HG03280 (cell line): ENCODE results near the gene ZPR1.
"Not testable (repeated sequence)": the region's sequence is repeated elsewhere in the genome, so short reads cannot be mapped to it uniquely, and the experiment has no call there.

Experiments
- ATAC-seq: cut with Tn5 transposase; IDR thresholded peaks from one replicate; pipeline ENCODE4 v1.9.1; 2021; ENCODE audit warnings: mild to moderate bottlenecking, moderate library complexity; ENCODE audit not compliant: unreplicated experiment

The ZPR1 gene

DNA sequence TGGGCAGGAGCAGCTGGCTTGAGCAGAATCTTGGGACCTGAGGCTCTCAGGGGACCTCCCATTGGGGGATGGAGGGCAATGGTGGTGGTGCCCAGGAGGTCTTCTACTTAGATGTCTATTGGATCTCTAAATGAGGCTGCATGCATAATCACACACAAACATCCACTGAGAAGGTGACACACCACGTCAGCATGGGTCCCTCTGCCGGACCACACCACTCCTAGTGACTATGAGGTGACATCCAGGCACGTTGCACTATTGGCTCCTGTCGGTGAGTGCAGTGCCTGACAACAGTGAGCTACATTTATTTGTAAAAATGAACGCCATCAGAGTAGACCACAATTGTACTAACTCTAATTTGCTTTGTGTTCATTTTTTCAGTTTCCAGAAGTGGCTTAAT is 37.6 kb upstream of the ZPR1 start:
- no peak for ATAC-seq

DNA sequence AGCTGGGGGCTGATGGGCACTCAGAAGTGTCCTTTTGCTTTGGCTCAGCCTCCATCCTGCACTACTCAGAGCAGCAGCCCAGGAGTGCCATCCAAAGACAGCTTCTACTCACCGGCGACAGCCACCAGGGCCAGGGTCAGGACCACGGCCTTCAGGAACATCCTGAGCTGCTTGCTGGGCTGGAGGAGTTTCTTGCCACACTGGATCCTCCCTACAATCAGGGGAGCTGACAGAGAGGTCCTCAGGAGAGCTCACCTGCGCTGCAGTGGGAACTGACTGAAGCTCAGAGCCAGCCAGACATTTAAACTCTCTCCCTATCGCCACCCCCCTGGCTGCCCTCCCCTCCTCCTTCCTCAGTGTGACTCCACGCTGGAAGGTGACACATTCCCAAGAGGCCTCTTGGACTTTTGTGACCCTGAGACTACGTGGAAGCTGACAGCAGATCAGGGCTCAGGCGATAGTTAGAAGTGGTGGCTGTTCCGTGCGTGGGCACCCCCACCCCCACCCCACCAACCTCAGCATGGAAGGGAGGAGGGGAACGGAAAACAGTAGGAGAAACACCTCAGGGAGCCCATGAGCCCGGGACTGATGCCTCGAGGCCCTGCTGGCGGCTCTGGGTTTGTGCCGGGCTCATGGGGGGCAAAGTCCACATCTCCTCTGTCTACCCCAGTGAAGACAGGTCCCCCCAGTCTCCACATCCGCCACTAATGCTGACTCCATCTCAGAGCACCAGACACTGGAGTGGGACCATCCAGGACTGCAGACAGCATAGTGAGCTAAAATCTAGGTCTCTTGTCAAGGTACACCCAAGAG is 35.4 kb upstream of the ZPR1 start, which contains the start of gene APOA4:
TSS of gene APOA4 (minus strand) at position 274 of the 813 bp plus-strand sequence. CDS start at position 161, 113 bp downstream.
- ATAC-seq = no peak

DNA sequence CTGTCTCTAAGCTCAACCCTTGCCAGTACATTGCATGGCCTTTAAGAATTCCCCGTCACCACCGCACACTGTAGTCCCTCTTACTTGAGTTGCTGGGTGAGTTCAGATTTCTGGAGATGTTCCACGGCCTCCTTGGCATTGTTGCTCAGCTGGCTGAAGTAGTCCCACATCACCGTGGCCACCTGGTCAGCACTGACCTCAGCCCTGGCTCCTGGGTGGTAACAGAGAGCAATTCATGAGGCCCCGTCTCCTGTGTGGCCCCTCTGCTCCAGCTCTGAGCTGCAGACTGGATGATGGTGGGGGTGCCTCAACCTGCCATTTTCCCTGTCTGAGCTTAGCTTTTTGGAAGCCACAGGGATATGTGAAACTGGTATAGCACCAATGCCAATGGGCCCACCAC is 34.8 kb upstream of the ZPR1 start:
- no peak for ATAC-seq

DNA sequence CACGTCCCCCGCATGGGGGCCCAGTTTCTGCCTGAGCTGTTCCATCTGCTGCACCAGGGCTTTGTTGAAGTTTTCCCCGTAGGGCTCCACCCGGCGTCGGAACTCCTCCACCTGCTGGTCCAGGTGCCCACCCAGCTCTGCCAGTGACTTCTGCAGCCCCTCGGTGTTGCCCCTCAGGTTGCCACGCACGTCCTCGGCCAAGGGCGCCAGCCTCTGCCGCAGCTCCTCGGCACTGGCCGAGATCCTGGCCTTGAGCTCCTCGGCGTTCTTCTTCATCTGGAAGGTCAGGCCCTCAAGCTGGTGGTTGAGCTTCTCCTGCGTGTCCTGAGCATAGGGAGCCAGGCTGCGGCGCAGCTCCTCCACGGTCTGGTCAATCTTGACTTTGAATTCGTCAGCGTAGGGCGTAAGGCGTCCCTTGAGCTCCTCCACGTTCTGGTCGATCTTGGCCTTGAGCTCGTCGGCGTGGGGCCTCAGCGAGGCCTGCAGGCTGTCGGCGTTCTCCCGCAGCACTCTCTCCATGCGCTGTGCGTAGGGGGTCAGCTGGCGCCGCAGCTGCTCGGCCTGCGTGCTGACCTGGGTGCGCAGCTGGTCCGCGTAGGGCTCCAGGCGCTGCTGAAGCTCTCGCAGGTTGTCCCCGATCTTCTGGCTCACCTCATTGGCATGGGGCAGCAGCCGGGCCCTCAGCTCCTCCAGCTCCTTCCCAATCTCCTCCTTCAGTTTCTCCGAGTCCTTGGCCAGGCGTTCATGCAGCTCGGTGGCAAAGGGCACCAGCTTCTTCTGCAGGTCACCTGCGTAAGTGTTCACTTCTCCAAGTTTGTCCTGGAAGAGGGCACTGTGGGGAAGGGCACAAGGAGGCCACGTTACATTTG is 33.5 kb upstream of the ZPR1 start:
- ATAC-seq = no peak

DNA sequence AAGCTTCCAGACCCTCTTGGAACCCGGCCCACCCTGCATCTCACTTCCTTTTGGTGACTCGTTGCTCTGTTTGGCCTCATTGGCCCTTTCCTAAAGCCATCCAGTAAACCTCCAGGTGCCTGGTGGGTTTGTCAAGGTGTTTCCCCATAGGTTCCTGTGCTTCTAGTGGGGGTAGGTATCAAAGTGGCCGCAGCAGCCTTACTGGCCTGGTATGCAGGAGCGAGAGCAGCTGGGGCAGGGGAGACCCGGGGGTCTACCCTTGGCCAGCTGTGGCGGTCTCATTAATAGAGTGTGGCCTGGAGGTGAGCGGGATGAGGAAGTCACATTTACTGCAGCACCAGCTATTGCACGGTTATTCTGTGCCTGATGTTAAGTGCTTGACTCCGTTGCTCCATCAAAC is 31.2 kb upstream of the ZPR1 start:
- ATAC-seq = no peak

DNA sequence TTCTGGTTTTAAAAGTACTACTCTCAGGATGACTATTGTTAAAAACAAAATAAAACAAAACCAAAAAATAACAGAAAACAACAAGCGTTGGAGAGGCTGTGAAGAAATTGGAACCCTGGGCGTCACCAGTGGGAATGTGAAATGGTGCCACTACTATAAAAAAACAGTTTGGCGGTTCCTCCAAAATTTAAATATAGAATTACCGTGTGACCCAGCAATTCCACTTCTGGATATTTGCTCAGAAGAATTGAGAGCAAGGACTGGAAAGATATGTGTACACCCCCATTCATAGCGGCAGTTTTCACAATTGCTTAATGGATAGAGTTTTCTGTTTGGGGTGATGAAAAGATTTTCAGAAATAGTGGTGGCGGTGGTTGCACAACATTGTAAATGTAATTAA is 26.7 kb upstream of the ZPR1 start:
- ATAC-seq = no peak

DNA sequence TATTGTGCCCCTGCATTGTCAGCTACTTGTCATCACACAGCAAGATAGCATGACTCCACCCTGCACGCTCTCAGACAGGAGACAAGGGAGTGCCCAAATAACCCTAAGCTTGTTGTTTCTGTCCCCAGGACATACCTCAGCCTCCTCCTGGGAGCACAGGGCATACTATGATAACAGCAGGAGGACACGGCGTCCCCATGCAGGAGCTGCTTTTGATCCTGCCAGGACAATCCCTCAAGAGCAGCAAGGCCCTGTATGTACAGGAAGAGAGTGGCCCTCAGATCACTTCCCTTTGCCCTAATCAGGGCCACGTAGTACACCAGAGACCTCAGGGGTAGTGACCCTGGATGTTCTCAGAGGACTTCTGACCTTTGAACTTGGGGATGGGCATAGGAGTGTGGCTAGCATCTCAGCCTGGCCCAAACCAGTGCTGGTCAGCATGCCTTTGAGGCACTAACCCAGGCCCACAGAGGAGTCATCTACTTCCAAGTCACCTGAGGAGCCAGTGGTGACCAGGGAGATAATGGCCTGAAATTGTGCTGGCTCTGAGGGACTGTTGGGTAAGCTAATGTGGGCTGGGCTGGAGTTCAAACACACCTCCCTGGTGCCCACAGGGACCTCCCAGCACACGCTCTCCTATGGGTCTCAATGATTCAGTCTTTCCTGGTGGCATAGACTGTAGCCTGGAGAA is 26.1 kb upstream of the ZPR1 start:
- no peak for ATAC-seq

DNA sequence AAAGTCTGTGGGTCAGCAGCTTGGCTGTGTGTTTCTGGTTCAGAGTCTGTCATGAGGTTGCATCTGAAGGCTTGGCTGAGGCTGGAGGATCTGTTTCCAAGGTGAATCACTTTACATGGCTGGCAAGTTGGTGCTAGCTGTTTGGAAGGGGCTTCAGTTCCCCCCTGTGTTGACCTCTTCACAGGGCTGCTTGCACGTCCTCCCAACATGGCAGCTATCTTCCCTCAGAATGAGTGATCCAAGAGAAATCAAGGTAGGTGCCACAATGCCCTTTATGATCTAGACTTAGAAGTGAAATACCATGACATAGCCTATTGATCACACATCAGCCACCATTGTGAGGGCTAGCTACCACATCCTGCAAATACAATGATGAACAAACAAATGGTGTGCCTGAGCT is 25.3 kb upstream of the ZPR1 start:
- ATAC-seq = no peak

DNA sequence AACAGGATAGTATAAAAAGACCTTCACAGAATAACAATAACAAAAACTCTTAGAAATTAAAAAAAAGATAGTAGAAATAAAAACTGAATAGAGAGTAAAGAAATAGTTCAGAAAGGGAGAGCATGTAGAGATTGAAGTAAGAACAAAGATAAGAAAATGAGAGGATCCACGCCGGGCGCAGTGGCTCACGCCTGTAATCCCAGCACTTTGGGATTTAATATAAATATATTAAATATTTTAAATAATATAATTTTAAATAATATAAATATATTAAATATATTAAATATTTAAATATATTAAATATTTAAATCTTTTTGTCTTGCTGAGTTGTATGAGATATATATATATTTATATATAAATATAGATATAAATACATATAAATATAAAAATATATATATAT is 24.3 kb upstream of the ZPR1 start:
- ATAC-seq = no peak

DNA sequence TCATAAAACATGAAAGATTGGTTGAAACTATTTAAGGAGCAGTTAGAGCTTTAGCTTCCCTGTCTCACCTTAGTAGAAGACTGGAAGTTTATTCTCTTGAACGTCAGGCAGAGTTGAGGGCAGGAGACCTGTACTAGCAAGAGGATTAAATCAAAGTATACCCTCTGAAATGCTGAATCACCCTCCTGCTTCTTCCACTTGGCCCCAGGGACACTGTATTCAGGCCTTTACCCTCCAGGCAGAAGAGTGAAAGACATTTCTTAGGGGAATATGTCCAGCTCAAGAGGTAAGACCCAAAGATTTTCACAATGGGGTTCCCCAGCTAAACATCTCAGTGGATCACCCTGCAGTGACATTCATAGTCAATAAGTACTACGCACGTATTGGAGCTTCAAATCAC is 23.4 kb upstream of the ZPR1 start:
- no peak for ATAC-seq

DNA sequence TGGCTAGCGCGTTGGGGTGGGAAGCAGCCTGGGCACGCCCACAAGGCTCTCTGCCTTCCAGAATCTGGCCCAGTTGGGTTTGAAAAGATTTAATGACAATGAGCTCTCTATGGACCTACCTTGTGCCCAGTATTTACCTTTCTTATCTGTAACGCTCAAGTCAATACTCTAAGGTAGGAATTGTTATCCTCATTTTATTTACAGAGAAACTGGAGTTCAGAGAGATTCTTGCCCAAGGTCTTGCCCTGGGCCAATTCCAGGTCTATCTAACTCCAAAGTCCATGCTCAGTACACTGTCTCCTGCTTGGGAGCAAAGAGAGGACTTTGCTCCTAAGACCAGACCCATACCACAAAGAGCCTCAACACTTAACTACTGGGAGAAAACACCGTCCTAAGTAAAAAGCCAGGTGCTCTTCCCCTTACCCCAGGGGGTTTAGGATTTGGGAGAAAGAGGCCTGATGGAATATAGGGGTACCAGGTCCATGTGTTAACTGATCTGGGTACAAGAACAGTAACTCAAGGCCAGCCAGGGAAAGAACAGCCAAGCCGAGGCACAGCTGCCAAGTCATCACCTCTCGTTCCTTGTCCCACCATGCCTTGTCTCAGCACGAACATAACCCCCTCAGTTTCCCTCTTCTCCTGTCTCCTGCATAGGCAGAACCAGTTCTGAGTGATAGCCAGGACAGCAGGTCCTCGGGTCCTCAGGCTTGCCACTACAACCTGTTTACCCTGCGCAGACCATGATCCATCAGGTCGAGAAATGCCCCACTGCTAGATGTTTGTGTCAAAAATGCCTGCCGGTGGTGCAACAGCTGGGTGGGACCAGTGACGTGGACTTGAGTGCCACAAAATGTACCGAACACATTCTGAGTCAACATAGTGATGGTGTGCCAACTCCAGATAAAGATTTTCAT is 20.7 kb upstream of the ZPR1 start:
- no peak for ATAC-seq

DNA sequence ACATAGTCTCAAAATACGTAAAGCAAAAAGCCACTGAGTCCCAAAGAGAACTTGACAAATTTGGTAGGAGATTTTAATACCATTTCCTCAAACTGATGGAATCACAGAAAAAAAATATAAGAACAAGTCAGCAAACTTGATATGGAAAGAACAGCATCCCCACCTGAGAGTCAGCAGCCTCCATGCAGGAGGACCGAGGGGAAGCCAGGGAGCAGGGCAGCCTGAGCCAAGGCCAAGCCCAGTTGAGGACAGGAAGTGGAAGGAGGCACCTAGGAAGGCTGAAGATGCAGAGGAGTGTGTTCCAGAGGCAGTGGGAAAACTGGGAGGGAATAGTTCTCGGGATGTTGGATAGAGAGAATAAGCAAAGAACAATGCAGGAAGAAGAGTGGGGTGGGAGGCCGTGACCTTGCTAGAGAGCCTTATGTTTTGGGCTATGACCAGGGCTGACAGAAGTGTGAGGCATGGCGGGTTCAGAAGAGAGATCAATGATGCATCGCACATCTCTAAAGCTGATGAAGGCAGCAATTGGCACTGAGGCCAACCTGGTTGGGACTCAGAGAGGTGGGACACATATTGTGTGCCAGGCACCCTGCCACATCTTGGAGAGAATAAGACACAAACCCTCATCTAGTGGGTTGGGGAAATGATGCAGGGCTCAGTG is 19.9 kb upstream of the ZPR1 start:
- ATAC-seq = no peak

DNA sequence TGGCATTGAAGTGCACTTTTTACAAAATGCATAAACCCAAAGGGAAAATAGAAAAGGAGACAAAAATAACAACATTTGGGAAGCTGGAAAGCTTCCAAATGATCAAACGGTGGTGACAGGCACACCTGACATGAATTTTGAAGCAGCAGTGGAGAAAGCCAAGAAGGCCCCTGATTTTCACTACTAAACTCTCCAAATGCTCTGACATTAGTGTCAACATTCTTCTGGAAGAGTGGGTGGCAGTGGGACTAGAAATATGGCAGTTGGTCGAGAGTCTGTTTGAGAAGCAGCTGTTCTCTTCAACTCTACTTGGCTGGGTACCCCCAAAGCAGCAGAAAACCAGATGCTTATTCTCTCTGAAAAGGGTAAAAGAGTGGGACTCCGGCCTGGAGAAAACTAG is 16.2 kb upstream of the ZPR1 start:
- no peak for ATAC-seq

DNA sequence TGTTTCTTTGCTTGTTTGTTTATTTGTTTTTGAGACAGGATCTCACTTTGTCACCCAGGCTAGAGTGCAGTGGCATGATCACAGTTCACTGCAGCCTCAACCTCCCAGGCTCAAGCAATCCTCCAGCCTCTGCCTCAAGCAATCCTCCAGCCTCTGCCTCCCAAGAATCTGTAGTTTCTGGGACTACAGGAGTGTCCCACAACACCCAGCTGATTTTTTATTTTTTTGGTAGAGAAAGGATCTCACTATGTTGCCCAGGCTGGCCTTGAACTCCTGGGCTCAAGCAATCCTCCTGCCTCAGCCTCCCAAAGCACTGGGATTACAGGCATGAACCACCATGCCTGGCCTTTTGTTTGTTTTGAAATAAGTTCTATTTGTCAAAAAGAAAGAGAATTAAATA is 13.8 kb upstream of the ZPR1 start:
- not testable (repeated sequence) for ATAC-seq

DNA sequence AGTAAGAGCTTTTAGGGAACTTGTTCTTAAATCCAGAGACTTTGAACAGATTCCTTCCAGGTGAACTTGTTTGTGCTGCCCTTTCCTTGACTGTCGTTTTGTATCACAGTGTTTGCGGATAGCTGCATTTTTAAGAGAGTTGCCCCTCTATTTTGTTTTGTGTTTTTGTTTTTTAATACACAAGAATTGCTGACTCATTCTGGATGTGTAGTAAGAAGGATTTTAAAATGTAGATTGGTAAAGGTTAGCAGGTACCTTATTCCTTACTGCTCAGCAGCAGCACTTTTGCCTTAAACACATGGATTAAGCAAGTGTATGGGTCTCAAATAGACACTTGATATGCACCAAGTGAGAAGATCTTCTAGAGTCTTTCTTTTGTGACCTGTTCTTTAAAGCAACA is 12.8 kb upstream of the ZPR1 start:
- ATAC-seq = no peak

DNA sequence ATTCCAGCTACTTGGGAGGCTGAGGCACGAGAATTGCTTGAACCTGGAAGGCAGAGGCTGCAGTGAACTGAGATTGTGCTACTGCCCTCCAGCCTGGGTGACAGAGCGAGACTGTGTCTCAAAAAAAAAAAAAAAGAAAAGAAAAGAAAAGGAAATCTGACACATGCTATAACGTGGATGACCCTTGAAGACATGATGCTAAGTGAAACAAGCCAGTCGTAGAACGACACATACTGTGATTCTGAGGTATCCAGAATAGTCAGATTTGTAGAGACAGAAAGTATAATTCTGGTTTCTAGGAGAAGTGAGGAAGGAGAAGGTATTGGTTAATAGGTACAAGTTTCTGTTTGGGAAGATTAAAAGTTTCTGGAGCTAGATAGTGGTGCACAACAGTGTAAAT is 10.5 kb upstream of the ZPR1 start:
- no peak for ATAC-seq

DNA sequence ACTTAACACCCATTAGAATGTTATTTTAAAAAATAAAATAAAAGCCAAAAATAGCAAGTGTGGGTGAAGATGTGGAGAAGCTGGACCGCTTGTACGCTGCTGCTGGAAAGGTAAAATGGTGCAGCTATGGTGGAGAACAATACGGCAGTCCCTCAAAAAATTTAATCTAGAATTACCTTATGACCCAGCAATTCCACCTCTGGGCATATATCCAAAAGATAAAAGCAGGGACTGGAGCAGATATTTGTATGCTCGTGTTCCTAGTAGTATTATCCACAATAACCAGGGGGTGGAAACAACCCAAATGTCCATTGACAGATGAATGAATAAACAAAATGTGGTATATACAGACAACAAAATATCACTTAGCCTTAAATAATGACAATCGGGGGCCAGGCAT is 10.0 kb upstream of the ZPR1 start:
- ATAC-seq = no peak

DNA sequence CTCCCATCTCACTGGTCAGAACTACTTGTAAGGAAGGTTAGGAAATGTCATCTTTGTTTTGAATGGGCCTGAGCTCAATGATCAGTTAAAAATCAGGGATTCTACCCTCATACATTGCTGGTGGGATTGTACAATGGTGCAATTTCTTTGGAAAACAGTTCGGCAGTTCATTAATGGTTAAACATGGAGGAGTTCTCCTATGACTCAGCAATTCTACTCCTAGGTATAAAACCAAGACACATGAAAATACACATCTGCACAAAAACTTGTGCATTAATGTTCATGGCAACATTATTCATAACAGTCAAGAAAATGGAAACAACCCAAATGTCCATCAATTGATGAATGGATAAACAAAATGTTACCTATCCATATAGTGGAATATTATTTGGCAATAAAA is 8.7 kb upstream of the ZPR1 start:
- ATAC-seq = no peak

DNA sequence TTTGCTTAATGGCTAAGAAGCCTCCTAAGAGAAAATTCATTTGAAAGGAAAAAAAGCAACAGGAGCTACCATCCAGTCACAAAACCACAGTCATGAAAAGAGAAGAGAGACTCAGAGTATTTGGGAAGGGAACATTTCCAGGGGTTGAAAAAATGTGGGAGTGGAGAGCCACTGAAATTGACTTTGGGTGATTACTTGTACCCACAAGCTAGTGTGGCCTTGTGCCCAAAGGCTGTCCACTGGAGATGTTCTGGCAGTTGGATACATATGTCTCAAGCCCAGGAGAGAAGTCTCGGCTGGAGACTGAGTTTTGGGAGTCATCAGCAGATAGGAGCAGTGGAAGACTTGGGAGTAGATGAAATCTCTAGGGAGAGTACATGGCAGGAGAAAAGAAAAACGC is 7.0 kb upstream of the ZPR1 start:
- no peak for ATAC-seq

DNA sequence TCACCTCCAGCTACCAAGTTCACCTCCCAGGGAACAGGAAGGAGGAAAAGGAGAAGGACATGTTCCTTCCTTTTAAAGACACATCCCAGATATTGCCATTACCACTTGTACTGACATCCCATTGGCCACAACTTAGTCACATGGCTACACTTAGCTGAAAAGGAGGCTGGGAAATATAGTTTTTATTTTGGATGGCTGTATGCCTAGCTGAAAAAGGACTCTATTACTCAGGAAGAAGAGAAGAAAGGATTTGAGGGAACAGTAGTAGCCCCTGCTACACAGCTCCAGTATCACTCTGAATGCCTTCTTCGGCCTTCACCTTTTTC is 5.9 kb upstream of the ZPR1 start:
- no peak for ATAC-seq
